LNCAP (cell line): ENCODE results near the gene IL10RA.

Experiments
- TF ChIP-seq, protein P1 (sequence below): fragments of 450-650 bp; IDR thresholded peaks from 2 replicates; pipeline ENCODE4 v1.5.1; 2017; ENCODE audit warnings: mild to moderate bottlenecking

The IL10RA gene

DNA sequence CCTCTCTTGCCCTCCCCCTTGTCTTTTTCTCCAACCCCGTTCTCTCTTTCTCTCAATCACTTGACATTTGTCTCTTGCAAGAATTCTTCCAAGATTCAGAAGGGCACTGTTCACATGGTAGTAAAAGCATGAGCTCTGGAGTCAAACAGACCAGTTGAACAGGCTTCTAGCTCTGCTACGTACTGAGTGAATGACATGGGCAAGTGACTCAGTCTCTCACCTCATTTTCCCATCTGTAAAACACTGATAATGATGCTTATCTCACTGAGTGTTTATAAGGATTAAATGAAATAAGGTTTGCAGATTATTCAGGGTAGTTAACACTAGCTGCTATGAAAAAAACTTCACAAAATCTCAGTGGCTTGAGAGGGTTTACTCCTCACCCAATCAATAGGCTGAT lies 5.9 kb upstream of the IL10RA start:
- TF ChIP-seq, protein P1, sequence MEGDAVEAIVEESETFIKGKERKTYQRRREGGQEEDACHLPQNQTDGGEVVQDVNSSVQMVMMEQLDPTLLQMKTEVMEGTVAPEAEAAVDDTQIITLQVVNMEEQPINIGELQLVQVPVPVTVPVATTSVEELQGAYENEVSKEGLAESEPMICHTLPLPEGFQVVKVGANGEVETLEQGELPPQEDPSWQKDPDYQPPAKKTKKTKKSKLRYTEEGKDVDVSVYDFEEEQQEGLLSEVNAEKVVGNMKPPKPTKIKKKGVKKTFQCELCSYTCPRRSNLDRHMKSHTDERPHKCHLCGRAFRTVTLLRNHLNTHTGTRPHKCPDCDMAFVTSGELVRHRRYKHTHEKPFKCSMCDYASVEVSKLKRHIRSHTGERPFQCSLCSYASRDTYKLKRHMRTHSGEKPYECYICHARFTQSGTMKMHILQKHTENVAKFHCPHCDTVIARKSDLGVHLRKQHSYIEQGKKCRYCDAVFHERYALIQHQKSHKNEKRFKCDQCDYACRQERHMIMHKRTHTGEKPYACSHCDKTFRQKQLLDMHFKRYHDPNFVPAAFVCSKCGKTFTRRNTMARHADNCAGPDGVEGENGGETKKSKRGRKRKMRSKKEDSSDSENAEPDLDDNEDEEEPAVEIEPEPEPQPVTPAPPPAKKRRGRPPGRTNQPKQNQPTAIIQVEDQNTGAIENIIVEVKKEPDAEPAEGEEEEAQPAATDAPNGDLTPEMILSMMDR: no peak

DNA sequence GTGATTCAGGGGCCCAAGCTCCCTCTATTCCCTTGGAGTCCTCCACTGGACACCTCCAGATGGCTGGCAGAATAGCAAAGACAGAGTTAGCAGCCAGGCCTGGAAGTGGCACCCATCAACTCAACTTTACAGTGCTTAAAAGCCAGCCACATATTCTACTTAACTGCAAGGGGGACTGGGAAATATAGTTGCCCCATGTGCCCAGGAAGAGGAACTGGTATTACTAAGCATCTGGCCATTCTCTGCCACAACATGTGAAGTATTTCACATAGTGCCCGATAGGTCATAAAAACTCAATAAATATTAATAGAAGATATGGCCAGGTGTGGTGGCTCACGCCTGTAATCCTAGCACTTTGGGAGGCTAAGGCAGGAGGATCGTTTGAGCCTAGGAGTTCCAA lies 5.5 kb upstream of the IL10RA start:
- TF ChIP-seq, protein P1: no peak

DNA sequence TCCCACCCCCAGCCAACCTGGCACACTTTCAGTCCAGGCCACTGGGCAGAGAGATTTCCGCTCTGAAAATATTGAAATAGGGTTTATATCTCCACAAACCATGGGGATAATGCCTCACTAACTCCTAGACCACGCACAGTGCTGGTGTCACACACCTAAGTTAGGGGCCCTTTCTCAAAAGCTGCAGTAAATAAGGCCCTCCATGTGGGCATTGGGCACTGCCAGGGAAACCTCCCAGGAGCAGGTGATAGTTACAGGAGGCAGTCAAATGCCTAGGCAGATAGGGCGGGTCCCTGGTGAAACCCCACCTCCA lies 3.1 kb upstream of the IL10RA start:
- TF ChIP-seq, protein P1: no peak

DNA sequence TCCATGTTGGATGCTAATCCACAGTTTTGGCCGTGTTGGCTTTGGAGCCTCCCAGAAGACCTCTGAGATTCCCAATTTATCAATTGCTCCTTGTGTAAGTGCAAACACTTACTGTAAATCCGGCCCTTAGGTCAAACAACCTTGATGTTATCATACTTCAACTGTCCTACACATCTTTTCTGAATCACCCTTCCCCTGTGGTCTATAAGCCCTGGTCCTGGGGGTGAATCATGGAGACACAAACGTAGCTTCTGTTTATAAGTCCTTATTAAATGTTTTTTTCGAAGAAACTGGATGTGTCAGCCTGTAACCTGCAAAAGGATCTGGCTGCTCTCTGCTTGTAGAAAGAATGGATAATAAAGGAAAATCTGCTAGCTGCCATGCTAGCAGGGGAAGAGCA lies 1.7 kb upstream of the IL10RA start:
- TF ChIP-seq, protein P1: no peak

DNA sequence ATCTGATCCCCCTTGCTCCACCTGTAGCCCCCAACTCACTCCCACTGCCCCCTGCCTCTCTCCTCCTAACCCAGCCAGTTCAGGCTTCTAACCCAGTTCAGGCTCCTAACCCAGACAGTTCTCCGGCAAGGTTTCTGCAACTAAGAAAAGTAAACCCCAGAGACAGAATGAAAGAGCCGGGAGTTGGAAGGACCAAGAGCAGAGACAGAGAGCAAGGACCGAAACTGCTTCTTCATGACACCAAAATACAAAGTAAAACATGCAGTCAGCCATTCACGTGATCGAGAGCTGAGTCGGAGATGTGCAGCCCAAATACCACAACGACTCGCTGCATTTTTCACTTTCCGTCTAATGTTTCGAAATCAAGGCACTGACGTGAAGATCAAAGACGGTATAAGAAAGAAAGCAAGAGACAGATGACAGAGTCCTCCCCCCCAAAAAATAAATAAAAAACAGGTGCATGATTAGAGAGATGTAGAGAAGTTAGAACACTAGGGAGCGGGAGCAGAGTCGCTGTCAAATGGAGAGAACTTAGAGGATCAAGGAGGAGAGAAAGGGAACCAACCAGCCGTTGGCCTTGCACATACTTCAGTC lies 884 bp downstream of the IL10RA start:
- TF ChIP-seq, protein P1: no peak

DNA sequence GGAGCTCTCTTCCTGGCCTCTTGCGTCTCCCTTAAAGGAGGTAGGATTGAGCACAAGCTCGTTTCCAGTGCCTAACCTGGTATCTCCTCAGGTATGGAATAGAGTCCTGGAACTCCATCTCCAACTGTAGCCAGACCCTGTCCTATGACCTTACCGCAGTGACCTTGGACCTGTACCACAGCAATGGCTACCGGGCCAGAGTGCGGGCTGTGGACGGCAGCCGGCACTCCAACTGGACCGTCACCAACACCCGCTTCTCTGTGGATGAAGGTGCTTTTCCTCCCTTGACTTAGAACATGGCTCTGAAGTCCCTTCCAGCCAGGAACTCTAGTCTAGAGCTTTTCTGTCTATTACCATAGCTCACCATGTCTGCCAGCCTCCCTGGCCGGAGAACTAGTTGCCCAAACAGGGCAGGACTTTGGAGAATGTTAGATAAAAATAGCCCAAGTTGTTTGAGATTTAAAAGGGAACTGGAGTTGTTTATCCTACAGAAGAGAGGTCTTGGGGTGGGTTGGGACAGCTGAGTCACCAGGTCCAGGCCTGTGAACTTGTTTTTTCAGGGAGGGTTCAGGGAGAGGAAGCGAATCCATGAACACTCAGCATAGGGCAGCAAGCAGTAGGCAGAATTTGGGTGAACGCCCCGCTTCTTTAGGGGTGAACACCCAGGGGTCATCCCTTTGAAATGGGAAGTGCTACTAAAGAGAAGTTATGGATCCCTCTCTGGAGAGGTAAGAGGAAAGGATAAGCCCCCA lies 3.3 kb downstream of the IL10RA start:
- TF ChIP-seq, protein P1: no peak

DNA sequence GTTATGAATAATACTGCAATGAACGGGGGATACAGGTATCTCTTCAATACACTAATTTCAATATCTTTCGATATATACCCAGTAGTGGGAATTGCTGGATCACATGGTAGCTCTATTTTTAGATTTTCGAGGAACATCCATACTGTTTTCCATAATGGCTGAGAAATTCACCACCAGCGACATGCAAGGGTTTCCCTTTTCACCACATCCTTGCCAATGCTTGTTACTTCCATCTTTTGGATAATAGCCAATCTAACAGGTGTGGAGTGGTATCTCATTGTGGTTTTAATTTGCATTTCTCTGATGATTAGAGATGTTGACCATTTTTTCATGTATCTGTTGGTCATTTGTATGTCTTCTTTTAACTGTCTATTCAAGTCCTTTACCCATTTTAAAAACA lies 5.9 kb downstream of the IL10RA start:
- TF ChIP-seq, protein P1: no peak
